HepG2 (cell line): Measurements from ENCODE around the gene BCAS3. TPM values are rescaled to one million over a fixed set of nuclear protein-coding genes. Genes with fewer than 3 reads are reported as not detected.

Experiments
- ATAC-seq: fragments of 200-7000 bp; cut with Tn5 transposase; 3 replicates; pipeline ENCODE4 v1.9.1; 2020; ENCODE audit warnings: mild to moderate bottlenecking, moderate library complexity
- BruUV-seq: library from RNA; stranded (reverse); fragments of 400-500 nt; replicated peaks from 2 replicates; lab custom pipeline; 2021; lab: Mats Ljungman, UMichigan
- CTCF ChIA-PET: fragments of 300-600 bp; formaldehyde crosslinking; extraction: SDS; loops from one replicate; lab custom pipeline; 2021; ENCODE audit warnings: low total read pairs, inconsistent platforms, low intra/inter-chr PET ratio; lab: Yijun Ruan, JAX
- POLR2A ChIA-PET: fragments of 350-600 bp; sonication (Branson Sonifier 250); formaldehyde crosslinking; loops from one replicate; lab custom pipeline; 2020; ENCODE audit warnings: antibody characterized with exemption, inconsistent platforms; lab: Yijun Ruan, JAX
- DNase-seq: peaks from one replicate; pipeline ENCODE4 v3.0.0-alpha.2; 2015; ENCODE audit warnings: low spot score
- FAIRE-seq: peaks from 3 replicates; lab custom pipeline; 2011; peaks lifted over from hg19 to GRCh38; lab: Jason Lieb, UNC
- H2AFZ ChIP-seq: one replicate; pipeline ENCODE4 v1.6.1; 2011; ENCODE audit warnings: low read length, inconsistent platforms
- H3K27ac ChIP-seq: fragments of 300-600 bp; 3 replicates; pipeline ENCODE4 v1.8.0; 2011; ENCODE audit warnings: mixed run types, mild to moderate bottlenecking, mixed read lengths, low read length, inconsistent platforms; ENCODE audit not compliant: insufficient read depth; ENCODE audit errors: extremely low read length
- H3K27me3 ChIP-seq, 2 experiments: fragments of 200-600 bp in 1 of 2; 2 replicates in 1 of 2; 3 replicates in 1 of 2; pipeline versions ENCODE4 v1.6.0 to v1.8.0; 2011; ENCODE audit warnings: low read length in 2 of 2, mild to moderate bottlenecking in 2 of 2, moderate library complexity in 2 of 2, inconsistent platforms in 1 of 2; ENCODE audit not compliant: insufficient read depth in 2 of 2, control insufficient read depth in 1 of 2
- H3K36me3 ChIP-seq, 2 experiments: fragments of 200-600 bp in 1 of 2; replicated peaks in 1 of 2; 2 replicates in 1 of 2; 3 replicates in 1 of 2; pipeline versions ENCODE4 v1.5.1 to v1.8.0; 2011; ENCODE audit warnings: low read length in 2 of 2, inconsistent platforms in 1 of 2; ENCODE audit not compliant: insufficient read depth in 2 of 2, control insufficient read depth in 1 of 2
- H3K4me1 ChIP-seq: 2 replicates; pipeline ENCODE4 v1.5.1; 2012; ENCODE audit warnings: low read length, inconsistent platforms; ENCODE audit not compliant: insufficient read depth
- H3K4me2 ChIP-seq: 2 replicates; pipeline ENCODE4 v1.6.0; 2011; ENCODE audit warnings: low read depth, low read length, inconsistent platforms
- H3K4me3 ChIP-seq, 3 experiments: fragments of 200-600 bp in 1 of 3; sonication (generic), shearing (Covaris generic) in 1 of 3; replicated peaks in 1 of 3; 2 replicates each; pipeline ENCODE4 v1.5.1; 2011 to 2016; ENCODE audit warnings: low read length in 3 of 3, inconsistent platforms in 2 of 3, low read depth in 2 of 3, mild to moderate bottlenecking in 2 of 3, control low read depth in 1 of 3, mixed read lengths in 1 of 3; ENCODE audit not compliant: insufficient read depth in 1 of 3
- H3K79me2 ChIP-seq: one replicate; pipeline ENCODE4 v1.6.1; 2011; ENCODE audit warnings: low read length, inconsistent platforms; ENCODE audit not compliant: insufficient read depth
- H3K9ac ChIP-seq: 2 replicates; pipeline ENCODE4 v1.6.0; 2011; ENCODE audit warnings: mild to moderate bottlenecking, low read depth, low read length, inconsistent platforms; ENCODE audit not compliant: insufficient read depth
- H3K9me3 ChIP-seq: 2 replicates; pipeline ENCODE4 v1.5.1; 2012; ENCODE audit warnings: mild to moderate bottlenecking, low read length
- H4K20me1 ChIP-seq: 2 replicates; pipeline ENCODE4 v1.6.0; 2011; ENCODE audit warnings: inconsistent platforms, mild to moderate bottlenecking, low read length, moderate library complexity; ENCODE audit not compliant: insufficient read depth
- AHDC1 ChIP-seq: sonication (generic); formaldehyde crosslinking; IDR thresholded peaks from 2 replicates; pipeline ENCODE4 v1.5.1; 2020; ENCODE audit warnings: mild to moderate bottlenecking, missing genetic modification reagents, borderline replicate concordance
- GATA4 ChIP-seq: sonication (generic); IDR thresholded peaks from 2 replicates; pipeline ENCODE4 v1.6.1; 2016; ENCODE audit warnings: antibody characterized with exemption, low read depth, borderline replicate concordance
- HNF4A ChIP-seq: sonication (generic); formaldehyde crosslinking; IDR thresholded peaks from 2 replicates; pipeline ENCODE4 v1.4.0; 2020; ENCODE audit warnings: missing genetic modification reagents
- HNF4G ChIP-seq, 2 experiments: sonication (generic) in 1 of 2; formaldehyde crosslinking in 1 of 2; IDR thresholded peaks; 2 replicates each; pipeline versions ENCODE4 v1.4.0 to v1.6.1; 2011 to 2020; ENCODE audit warnings: borderline replicate concordance in 2 of 2, low read depth in 2 of 2, mild to moderate bottlenecking in 2 of 2, low read length in 1 of 2, missing genetic modification reagents in 1 of 2, moderate library complexity in 1 of 2
- MEF2D ChIP-seq: sonication (generic); formaldehyde crosslinking; IDR thresholded peaks from 2 replicates; pipeline ENCODE4 v1.5.1; 2020; ENCODE audit warnings: mild to moderate bottlenecking, missing genetic modification reagents
- NFIB ChIP-seq: sonication (generic); formaldehyde crosslinking; IDR thresholded peaks from 2 replicates; pipeline ENCODE4 v1.9.0; 2021; ENCODE audit warnings: missing genetic modification reagents, mild to moderate bottlenecking, borderline replicate concordance
- SMC3 ChIP-seq: IDR thresholded peaks from 2 replicates; pipeline ENCODE4 v1.6.1; 2011; ENCODE audit warnings: low read length, improper control_type of control experiment
- SMYD3 ChIP-seq: sonication (generic); formaldehyde crosslinking; IDR thresholded peaks from 2 replicates; pipeline ENCODE4 v1.8.1; 2023; ENCODE audit warnings: mild to moderate bottlenecking, missing genetic modification reagents
- ZNF639 ChIP-seq: conservative IDR thresholded peaks from 2 replicates; pipeline ENCODE4 v1.6.1; 2018; ENCODE audit warnings: missing genetic modification reagents
- ZSCAN9 ChIP-seq: IDR thresholded peaks from 2 replicates; pipeline ENCODE4 v1.6.1; 2016; ENCODE audit warnings: borderline replicate concordance
- WGBS: methylation state at CpG from one replicate; pipeline ENCODE4 v1.1.6; 2017; ENCODE audit warnings: low lambda C conversion rate; 5-methylcytosine and 5-hydroxymethylcytosine counted together
- in situ Hi-C: cut with HindIII; loops from 2 replicates; pipeline ENCODE4 v1.10.0; 2017; ENCODE audit warnings: low pct_unique_long_range_greater_than_20kb; ENCODE audit not compliant: extremely low pct_ligation_motif_present
- intact Hi-C: fragments of 100-400 bp; cut with micrococcal nuclease; formaldehyde crosslinking; loops from one replicate; pipeline ENCODE4 v1.10.0; 2022; ENCODE audit not compliant: unreplicated experiment
- polyA plus RNA-seq, 8 experiments: library from polyadenylated mRNA; depleted of rRNA in 3 of 8; stranded (reverse) in 7 of 8; unstranded in 1 of 8; fragments of >200 nt; fragmentation: Illumina TruSeq in 4 of 8; extraction: Trizol in 4 of 8; gene quantifications; 2 replicates each; pipeline versions ENCODE4 v1.2.1 to v1.2.3, GENCODE V29; 2011 to 2016; ENCODE audit warnings: low read depth in 4 of 8, missing spikeins in 1 of 8, mixed read lengths in 1 of 8; ENCODE audit not compliant: insufficient read depth in 1 of 8
- total RNA-seq, 5 experiments: library from RNA; depleted of rRNA; stranded (reverse); fragments of >200 nt; fragmentation: Illumina TruSeq; extraction: Trizol; gene quantifications; 2 replicates each; pipeline ENCODE4 v1.2.3, GENCODE V29; 2016; ENCODE audit warnings: low read depth in 1 of 5

BCAS3 gene
- total and polyA plus RNA-seq, 2 of the 13 experiments (the other 11 are each of a cell fraction or from before 2014, with no cell fraction given), result 10.7 to 11.2 TPM

GRCh38 chr17:61150686-61151299, 473.1 kb downstream of the BCAS3 start:
- Histone ChIP-seq H3K9me3 (no peaks in the 10 kb centered on the region), H3K4me2 (no peak overlapping the region), H3K9ac (no peak overlapping the region), H3K27ac (no peak overlapping the region), H3K27me3 (no peaks in the 10 kb centered on the region), H3K79me2 (no peaks in the 10 kb centered on the region), H2AFZ (no peak overlapping the region)
- ChIA-PET CTCF (no interaction called here), POLR2A (no interaction called here)
- in situ Hi-C loops, result no loop called here
- no peak for DNase-seq
- TF ChIP-seq ZNF639 (CRISPR knock-in tag), result no peak
- no peak for TF ChIP-seq HNF4A (CRISPR knock-in tag)
- TF ChIP-seq SMC3, result no peak
- no peak for TF ChIP-seq MEF2D (CRISPR knock-in tag)
- no peak for TF ChIP-seq AHDC1 (CRISPR knock-in tag)
- TF ChIP-seq ZSCAN9 (CRISPR knock-in tag), result no peak
- no peak for TF ChIP-seq SMYD3 (CRISPR knock-in tag)
- TF ChIP-seq NFIB (CRISPR knock-in tag), result no peak
- TF ChIP-seq GATA4, result no peak
- TF ChIP-seq HNF4G (IDR thresholded peaks at IDR 0.05; ENCODE audit: borderline replicate concordance, low read depth, low read length), result no peak
- TF ChIP-seq HNF4G (CRISPR knock-in tag; IDR thresholded peaks at IDR 0.05; ENCODE audit: borderline replicate concordance, low read depth), result no peak
- TF ChIP-seq, all 625 proteins: peak for 0
- FAIRE-seq (no peak), ATAC-seq (no peak)
- no TSS peak for BruUV-seq
- Histone ChIP-seq H3K36me3 (no peaks in the 10 kb centered on the region), H3K4me3 (no peak overlapping the region), H4K20me1 (no peaks in the 10 kb centered on the region), H3K4me1 (peaks cover 15% of the 10 kb centered on the region)
- 67% methylated on average over 3 of the region's 3 CpGs for WGBS
- intact Hi-C loops, result no loop called here
